MG63 (cell line): ENCODE data around the gene ANO8. TPM values are rescaled to one million over a fixed set of nuclear protein-coding genes. Genes with fewer than 3 reads are reported as not detected.

ENCODE experiments used
- DNase-seq: peaks from one replicate; pipeline ENCODE4 v3.0.0-alpha.2; 2020
- H3K27me3 ChIP-seq: fragments of 250-450 bp; sonication (Bioruptor Pico); 2 replicates; pipeline ENCODE4 v1.5.1; 2020; ENCODE audit warnings: mild to moderate bottlenecking, moderate library complexity
- H3K36me3 ChIP-seq: fragments of 250-450 bp; sonication (Bioruptor Pico); 2 replicates; pipeline ENCODE4 v1.5.1; 2020; ENCODE audit warnings: mild to moderate bottlenecking, moderate library complexity
- H3K4me3 ChIP-seq: fragments of 250-450 bp; sonication (Bioruptor Pico); 2 replicates; pipeline ENCODE4 v1.5.1; 2020; ENCODE audit warnings: mild to moderate bottlenecking, moderate library complexity
- H3K9me3 ChIP-seq: fragments of 250-450 bp; sonication (Bioruptor Pico); 2 replicates; pipeline ENCODE4 v1.5.1; 2020; ENCODE audit warnings: mild to moderate bottlenecking, moderate library complexity
- total RNA-seq: library from RNA; depleted of rRNA; stranded (reverse); fragments of >200 nt; shearing (Covaris generic); gene quantifications from 2 replicates; pipeline ENCODE4 v1.2.3, GENCODE V29; 2014; ENCODE audit warnings: low replicate concordance

ANO8 gene
- total RNA-seq, 1 experiment from 2014 or later, result 3.6 TPM

DNA sequence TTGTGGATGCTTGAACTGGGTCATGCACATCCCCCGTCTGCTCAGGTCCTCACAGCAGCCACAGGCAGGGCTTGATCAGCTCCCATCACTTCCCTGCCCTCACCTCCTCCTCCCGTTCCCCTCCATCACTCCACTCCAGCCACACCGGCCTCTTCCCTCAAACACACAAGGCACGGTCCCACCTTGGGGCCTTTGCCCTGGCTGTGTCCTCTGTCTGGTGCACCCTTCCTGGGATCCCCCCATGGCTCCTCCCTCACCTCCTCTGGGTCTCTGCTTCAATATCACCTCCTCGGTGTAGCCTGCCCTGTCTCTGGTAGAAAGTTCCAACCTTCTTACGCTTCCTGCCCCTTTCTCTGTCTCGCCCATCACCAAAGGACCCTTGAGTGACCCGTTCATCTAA lies 18.7 kb upstream of the ANO8 start:
- H3K36me3 ChIP-seq, result no peaks in the 10 kb centered on the region
- no peak for DNase-seq
- no peaks in the 10 kb centered on the region for H3K27me3 ChIP-seq
- H3K4me3 ChIP-seq, result no peak overlapping the region
- no peaks in the 10 kb centered on the region for H3K9me3 ChIP-seq

DNA sequence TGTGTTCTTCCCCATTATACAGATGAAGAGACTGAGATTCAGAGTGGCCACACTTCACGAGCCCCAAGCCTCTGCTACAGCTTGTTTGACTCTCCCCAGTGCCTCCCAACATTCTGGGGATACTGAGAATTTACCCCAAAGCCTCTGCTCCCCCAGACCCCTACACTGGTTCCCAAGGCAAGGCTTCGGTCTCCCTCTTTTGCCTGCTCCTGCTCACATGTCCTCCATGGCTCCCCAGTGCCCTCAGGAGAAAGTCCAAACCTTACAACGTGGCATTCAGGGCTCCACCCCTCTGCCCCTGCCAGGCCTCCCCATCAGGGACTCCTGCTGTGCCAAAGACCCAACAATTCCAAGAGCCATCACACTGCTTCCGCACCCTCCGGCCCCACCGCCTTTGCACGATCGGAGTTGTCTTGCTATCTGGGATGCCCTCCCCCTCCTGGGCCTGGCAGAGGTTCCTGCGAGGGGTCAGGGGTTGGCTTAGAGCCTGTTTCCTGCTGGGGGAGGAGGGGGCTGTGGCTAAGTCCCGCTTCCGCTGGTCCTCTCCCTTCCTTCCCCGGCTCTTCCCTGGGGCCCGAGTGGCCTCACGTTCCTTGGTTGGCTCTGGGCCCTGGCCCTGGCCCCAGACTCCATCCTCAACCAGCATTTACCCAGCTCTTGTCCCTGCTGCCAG lies 18.1 kb upstream of the ANO8 start:
- no peaks in the 10 kb centered on the region for H3K9me3 ChIP-seq
- DNase-seq, result no peak
- H3K36me3 ChIP-seq, result no peaks in the 10 kb centered on the region
- H3K27me3 ChIP-seq, result no peaks in the 10 kb centered on the region
- no peak overlapping the region for H3K4me3 ChIP-seq

DNA sequence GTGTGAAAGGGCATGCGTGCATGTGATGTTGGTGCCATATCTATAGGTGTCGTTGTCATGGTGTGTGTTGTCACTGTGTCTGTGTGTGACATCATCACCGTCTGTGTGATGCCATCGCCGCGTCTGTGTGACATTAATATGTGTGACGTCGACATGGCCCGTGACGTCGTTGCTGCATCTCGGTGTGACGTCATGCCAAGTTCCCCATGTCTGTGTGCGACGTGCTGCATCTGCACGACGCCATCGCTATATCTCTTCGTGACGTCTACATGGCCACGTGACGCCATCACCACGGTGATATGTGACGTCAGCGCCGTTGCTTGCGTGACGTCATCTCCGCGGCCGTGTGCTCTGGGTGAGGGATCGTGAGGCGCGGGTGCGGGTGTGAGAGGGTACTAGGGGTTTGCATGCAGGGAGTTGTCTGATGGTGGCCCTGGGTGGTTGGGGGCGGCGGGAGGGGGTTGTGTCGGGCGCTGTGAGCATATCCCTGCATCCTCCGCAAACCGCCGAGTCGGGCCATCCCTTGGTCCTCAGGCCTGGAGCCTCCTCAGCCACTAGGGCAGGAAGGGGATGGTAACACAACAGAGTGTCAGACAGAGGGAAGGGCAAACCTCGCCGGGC lies 17.3 kb upstream of the ANO8 start:
- DNase-seq, result no peak
- Histone ChIP-seq H3K9me3 (no peaks in the 10 kb centered on the region), H3K36me3 (no peaks in the 10 kb centered on the region), H3K27me3 (no peaks in the 10 kb centered on the region), H3K4me3 (no peak overlapping the region)

DNA sequence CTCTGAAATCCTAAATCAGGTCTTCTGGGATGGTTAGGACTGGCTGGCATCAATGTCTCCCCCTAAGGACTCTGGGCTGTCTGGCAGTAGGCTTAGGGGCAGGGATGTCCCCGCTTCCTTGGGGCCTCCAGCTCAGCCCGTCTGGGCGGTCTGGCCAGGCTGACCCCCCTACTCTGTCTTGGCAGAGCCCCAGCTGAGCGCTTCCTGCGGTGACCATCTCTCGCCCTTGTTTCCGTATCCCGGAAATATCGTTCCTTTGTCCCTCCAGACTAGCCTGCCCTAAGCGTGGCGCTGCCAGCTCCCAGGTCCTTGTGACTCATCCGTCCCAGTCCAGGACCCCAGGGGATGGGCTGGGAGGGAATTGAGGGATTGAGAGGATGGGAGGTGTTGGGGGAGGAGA lies 14.0 kb upstream of the ANO8 start:
- no peaks in the 10 kb centered on the region; the same call in 1 of the 2 replicates for H3K36me3 ChIP-seq
- no peaks in the 10 kb centered on the region for H3K9me3 ChIP-seq
- DNase-seq, result peak; percentile 66
- no peak overlapping the region for H3K4me3 ChIP-seq
- H3K27me3 ChIP-seq, result no peaks in the 10 kb centered on the region

DNA sequence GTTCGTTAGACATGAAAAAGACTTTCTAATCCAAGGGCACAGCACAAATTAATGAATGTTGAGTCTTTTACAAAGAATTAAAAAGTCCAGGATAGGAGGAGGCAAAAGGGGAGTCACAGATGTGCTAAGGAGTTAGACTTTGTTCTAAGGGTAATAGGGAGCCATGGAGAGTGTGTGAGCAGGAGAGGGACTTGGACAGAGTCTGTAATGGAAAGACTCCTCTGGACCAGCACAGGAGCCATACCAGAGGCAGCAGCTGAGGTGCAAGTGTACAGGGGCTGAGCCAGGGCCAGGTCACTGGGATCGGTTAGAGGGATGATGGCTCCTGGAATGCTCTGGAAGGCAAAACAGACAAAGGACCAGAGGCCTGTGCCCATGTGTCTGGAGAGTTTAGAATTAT lies 13.2 kb upstream of the ANO8 start:
- no peak for DNase-seq
- Histone ChIP-seq H3K9me3 (no peaks in the 10 kb centered on the region), H3K27me3 (no peaks in the 10 kb centered on the region), H3K36me3 (no peaks in the 10 kb centered on the region; the same call in 1 of the 2 replicates), H3K4me3 (no peak overlapping the region)

DNA sequence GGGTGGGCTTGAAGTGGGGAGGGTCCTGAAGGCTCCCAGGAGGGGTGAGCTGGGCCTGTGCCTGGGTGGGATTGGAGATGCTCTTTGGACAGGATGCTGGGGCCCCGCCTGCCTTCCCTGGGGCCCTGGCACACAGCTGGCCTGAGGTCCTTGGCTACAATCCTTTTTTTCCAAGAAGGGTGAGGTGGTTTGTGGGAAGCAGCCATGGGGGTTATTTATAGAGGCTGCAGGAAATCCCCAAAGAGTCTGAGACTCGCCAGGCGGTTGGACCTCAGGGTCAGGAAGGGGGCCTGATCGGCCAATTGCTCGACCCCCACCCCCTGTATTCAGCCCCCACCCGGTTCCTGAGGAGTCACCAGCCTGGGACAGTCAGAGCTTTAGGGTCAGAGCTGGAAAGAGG lies 12.7 kb upstream of the ANO8 start:
- Histone ChIP-seq H3K27me3 (no peaks in the 10 kb centered on the region), H3K4me3 (no peak overlapping the region), H3K36me3 (no peaks in the 10 kb centered on the region; the same call in 1 of the 2 replicates), H3K9me3 (no peaks in the 10 kb centered on the region)
- DNase-seq, result peak; percentile 40

DNA sequence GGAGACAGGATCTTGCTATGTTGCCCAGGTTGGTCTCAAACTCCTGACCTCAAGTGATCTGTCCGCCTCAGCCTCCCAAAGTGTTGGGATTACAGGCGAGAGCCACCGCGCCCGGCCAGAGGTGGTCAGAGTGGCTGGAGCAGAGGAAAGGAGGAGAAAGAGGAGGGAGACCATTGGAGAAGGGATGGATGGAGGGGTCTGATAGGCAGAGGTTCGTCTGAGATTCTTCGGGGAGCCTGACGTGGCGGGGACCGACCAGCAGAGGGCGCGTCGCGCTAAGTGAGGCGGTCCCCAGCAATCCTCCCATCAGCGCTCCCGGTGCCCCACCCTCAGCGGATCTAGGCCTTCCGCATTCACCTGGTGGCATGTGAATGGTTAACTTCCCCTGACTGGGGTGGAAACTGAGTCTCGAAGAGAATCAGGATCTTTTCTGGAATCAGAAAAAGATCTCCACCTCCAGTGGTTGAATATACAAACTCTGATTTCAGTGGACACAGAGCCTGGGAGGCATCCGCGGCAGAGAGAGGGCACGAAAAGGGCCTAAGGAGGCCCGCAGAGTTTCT lies 11.5 kb upstream of the ANO8 start:
- Histone ChIP-seq H3K27me3 (no peaks in the 10 kb centered on the region), H3K4me3 (no peak overlapping the region), H3K9me3 (no peaks in the 10 kb centered on the region), H3K36me3 (no peaks in the 10 kb centered on the region; the same call in none of the 2 replicates)
- peak; percentile 67 for DNase-seq

DNA sequence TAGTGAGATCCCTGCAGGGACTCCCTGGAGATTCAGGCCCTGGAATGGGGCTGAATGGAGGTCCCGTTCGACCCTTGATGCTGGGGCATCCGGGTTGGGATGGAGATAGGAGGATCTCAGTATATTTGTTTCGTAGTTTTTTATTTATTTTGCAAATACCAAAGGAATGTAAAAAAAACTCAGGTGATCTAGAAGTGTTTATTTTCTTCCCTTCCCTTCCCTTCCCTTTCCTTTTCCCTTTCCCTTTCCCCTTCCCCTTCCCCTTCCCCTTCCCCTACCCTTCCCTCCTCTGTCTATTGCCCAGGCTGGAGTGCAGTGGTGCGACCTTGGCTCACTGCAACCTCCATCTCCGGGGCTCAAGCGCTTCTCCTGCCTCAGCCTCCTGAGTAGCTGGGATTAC lies 7.2 kb upstream of the ANO8 start:
- DNase-seq, result no peak

DNA sequence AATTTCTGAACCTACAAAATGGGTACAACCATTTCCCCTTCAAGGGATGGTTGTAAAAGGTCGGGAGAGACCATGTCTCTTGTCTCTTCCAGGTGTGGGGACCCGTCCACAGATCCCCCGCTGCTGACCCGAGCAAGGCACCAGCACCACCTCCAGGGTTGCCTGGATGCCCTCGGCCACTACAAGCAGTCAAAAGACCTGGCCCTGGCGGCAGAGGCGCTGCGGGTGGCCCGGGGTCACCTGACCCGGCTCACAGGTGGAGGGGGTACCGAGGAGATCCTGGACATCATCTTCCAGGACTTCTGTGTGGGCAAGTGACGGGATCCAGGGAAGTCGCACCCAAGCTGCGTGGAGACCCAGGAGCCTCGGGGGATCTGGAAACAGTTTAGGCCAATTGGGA lies 6.7 kb upstream of the ANO8 start:
- Histone ChIP-seq H3K4me3 (no peak overlapping the region), H3K27me3 (no peaks in the 10 kb centered on the region), H3K36me3 (peaks cover 14% of the 10 kb centered on the region), H3K9me3 (no peaks in the 10 kb centered on the region)
- no peak for DNase-seq

More for the DNA sequence above, 7.2 kb upstream of the ANO8 start:
- no peak overlapping the region for H3K4me3 ChIP-seq
- H3K27me3 ChIP-seq, result no peaks in the 10 kb centered on the region
- H3K36me3 ChIP-seq, result peaks cover 14% of the 10 kb centered on the region
- no peaks in the 10 kb centered on the region for H3K9me3 ChIP-seq

DNA sequence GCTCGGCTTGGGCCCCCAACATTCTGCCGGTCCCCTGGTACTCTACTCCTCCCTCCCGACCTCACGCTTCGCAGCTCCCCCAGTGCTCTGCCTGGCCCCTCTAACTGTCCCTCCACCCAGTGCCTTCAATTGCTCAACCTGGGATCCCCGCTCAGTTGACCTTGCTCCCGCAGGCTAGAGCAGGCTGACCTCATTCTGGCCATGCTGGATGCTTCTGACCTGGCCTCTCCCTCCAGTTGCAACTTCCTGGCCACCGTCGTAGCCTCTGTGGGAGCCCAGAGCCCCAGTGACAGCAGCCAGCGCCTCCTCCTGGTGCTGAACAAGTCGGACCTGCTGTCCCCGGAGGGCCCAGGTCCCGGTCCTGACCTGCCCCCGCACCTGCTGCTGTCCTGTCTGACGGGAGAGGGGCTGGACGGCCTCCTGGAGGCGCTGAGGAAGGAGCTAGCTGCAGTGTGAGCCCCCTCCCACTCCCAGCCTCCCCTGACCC lies 6.3 kb upstream of the ANO8 start:
- no peaks in the 10 kb centered on the region for H3K27me3 ChIP-seq
- DNase-seq, result no peak
- H3K36me3 ChIP-seq, result peaks cover 14% of the 10 kb centered on the region
- H3K9me3 ChIP-seq, result no peaks in the 10 kb centered on the region
- H3K4me3 ChIP-seq, result no peak overlapping the region

DNA sequence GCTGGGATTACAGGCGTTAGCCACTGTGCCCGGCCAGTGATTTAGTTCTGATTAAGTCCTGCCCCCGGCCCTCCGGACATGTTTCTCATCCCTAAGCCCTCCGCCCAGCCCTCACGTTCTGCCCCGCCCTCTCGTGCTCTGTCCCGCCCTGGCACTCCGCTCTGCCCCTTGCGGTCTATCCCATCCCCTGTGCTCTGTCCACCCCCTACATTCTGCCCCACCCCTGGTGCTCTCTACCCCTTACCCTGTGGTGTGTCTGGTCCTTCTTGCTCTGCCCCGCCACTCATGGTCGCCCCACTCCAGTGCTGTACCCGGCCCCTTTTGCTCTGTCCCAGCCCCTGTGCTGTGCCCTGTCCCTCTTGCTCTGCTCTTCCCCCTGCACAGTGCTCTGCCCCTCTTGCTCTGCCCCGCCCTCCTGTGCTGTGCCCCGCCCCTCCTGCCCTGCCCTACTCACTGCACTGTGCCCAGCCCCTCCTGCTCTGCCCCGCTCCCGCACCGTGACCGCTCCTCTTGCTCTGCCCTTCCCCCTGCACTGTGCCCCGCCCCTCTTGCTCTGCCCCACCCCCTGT lies 5.7 kb upstream of the ANO8 start:
- no peak for DNase-seq
- Histone ChIP-seq H3K36me3 (peaks cover 14% of the 10 kb centered on the region), H3K4me3 (no peak overlapping the region), H3K9me3 (no peaks in the 10 kb centered on the region), H3K27me3 (no peaks in the 10 kb centered on the region)

DNA sequence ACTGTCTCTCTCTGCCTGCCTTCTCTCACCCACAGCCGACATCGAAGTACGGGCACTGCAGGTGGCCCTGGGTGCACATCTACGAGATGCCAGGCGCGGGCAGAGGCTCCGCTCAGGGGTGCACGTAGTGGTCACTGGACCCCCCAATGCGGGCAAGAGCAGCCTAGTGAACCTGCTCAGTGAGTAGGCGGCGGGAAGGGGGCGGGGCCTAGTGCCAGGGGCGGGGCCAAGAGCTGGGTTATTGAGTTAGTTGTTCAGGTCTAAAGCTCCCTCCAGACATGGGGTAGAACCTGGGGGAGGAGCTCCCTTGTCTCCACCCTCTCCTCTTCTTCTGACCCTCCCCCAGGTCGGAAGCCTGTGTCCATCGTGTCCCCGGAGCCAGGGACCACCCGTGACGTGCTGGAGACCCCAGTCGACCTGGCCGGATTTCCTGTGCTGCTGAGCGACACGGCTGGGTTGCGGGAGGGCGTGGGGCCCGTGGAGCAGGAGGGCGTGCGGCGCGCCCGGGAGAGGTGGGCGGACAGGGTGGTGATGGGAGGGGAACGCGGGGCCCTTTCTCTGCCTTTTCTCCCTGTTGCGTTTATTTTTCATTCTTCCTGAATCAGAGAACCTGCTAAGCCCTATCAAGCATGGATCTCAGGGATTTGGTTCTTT lies 4.6 kb upstream of the ANO8 start:
- no peaks in the 10 kb centered on the region for H3K9me3 ChIP-seq
- DNase-seq, result no peak

DNA sequence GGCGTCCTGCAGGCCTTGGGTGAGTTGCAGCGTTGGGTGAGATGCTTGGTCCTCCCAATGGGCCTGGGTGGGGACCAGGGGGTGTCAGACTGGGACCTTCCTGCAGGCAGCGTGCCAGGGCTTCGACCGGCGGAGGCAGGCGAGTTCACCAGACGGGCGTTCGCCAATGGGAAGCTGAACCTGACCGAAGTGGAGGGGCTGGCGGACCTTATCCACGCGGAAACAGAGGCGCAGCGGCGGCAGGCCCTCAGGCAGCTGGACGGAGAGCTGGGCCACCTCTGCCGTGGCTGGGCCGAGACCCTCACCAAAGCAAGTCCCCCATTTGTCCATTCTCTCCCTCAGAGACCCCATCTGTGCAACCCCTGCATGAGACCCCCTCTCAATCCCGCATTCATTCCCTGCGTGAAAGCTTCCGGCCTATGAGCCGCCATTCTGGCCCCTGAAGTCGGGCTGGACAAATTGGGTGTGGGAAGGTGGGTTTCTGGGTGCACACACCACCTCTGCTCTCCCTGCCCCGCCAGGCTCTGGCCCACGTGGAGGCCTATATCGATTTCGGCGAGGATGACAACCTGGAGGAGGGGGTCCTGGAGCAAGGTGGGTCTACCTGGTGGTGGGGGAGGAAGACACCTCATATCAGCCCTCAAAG lies 3.9 kb upstream of the ANO8 start:
- no peaks in the 10 kb centered on the region for H3K27me3 ChIP-seq
- peaks cover 14% of the 10 kb centered on the region for H3K36me3 ChIP-seq
- no peak for DNase-seq
- H3K4me3 ChIP-seq, result peak overlapping the region; percentile 94
- no peaks in the 10 kb centered on the region for H3K9me3 ChIP-seq

More for the DNA sequence above, 4.6 kb upstream of the ANO8 start:
- no peaks in the 10 kb centered on the region for H3K27me3 ChIP-seq
- H3K4me3 ChIP-seq, result no peak overlapping the region
- peaks cover 14% of the 10 kb centered on the region for H3K36me3 ChIP-seq

DNA sequence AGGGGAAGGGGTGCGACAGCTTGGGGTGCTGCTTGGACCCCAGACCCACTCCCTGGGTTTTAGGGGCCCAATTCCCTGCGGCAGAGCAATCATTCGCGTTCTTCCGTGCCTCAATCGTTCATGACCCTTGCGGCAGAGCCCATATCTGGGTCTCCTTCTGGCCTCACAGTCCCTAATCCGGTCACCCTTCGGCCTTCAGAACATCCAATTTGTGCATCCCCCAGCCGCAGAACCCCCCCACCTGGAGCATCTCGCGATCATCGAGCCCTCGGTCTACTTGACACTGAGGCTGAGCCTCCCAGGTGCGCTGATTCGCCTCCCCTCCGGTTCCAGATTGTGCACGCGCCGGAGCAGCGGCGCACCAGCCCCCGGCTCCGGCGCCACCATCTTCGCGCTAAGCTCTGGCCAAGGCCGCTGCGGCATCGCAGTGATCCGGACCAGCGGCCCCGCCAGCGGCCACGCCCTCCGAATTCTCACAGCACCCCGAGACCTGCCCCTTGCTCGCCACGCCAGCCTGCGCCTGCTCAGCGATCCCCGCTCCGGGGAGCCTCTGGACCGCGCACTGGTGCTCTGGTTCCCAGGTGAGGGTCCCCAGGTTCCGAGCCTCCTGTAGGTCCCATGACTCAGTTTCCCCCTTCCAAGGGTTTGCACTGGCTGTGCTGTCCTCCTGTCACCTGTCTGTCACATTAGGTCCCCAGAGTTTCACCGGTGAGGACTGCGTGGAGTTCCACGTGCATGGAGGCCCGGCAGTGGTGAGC lies 3.2 kb upstream of the ANO8 start:
- Histone ChIP-seq H3K9me3 (peaks cover under 1% of the 10 kb centered on the region; the same call in 1 of the 2 replicates), H3K36me3 (peaks cover 17% of the 10 kb centered on the region), H3K4me3 (peak overlapping the region; percentile 94), H3K27me3 (no peaks in the 10 kb centered on the region)
- DNase-seq, result peak; percentile 57

DNA sequence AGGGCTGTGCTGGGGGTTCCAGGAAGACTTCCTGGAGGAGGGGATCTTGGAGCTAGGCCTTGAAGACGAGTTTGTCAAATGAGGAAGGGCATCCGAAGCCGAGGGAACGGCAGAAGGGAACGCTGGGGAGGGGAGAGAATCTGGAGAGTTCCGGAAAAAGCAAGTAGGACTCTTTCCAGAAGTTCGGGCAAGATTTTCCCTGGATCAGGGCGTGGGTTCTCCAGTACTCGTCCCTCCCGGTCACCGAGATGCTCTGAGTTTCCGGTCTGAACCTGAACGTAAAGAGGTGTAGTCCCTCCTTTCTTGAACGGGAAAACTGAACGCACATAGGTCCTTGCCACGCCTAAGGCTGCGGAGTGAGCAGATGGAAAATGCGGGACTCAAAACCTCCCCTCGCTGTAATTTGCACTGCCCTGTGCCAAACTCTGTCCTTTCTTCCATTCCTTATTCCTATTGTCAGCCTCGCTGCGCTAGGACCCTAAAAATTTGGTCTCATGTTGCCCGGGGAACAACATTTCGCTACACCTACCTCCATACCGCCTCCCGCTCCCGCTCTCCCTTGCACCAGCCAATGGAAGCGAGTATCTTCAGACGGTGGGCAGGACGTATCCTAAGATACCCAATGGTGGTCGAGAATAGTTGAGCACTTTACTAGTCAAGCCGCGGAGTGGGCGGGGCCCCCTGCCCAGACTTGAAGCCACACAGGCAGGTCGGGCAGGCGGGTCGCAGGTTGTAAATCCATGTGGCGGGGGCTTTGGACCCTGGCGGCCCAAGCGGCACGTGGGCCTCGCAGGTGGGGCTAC lies 2.4 kb upstream of the ANO8 start, which contains the start of gene GTPBP3:
TSS of gene GTPBP3 (plus strand) at position 682 of the 803 bp plus-strand sequence. CDS start at position 741, 59 bp downstream.
- peak within 1 kb of the TSS; percentile 94 for H3K4me3 ChIP-seq
- H3K9me3 ChIP-seq, result peaks cover 2% of the 10 kb centered on the region; the same call in 1 of the 2 replicates
- peaks cover 22% of the 10 kb centered on the region for H3K36me3 ChIP-seq
- DNase-seq, result peak; percentile 99
- no peaks in the 10 kb centered on the region for H3K27me3 ChIP-seq
